Measurements from ENCODE around the gene MRPS23. TPM values are rescaled to one million over a fixed set of nuclear protein-coding genes. Genes with fewer than 3 reads are reported as not detected.

The MRPS23 gene
- total and polyA plus RNA-seq, 2 of the 13 experiments (the other 11 are each of a cell fraction or from before 2014, with no cell fraction given), result 63.2 to 181 TPM

- TF ChIP-seq, protein P1, sequence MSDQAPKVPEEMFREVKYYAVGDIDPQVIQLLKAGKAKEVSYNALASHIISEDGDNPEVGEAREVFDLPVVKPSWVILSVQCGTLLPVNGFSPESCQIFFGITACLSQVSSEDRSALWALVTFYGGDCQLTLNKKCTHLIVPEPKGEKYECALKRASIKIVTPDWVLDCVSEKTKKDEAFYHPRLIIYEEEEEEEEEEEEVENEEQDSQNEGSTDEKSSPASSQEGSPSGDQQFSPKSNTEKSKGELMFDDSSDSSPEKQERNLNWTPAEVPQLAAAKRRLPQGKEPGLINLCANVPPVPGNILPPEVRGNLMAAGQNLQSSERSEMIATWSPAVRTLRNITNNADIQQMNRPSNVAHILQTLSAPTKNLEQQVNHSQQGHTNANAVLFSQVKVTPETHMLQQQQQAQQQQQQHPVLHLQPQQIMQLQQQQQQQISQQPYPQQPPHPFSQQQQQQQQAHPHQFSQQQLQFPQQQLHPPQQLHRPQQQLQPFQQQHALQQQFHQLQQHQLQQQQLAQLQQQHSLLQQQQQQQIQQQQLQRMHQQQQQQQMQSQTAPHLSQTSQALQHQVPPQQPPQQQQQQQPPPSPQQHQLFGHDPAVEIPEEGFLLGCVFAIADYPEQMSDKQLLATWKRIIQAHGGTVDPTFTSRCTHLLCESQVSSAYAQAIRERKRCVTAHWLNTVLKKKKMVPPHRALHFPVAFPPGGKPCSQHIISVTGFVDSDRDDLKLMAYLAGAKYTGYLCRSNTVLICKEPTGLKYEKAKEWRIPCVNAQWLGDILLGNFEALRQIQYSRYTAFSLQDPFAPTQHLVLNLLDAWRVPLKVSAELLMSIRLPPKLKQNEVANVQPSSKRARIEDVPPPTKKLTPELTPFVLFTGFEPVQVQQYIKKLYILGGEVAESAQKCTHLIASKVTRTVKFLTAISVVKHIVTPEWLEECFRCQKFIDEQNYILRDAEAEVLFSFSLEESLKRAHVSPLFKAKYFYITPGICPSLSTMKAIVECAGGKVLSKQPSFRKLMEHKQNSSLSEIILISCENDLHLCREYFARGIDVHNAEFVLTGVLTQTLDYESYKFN (CRISPR knock-in tag; conservative IDR thresholded peaks at IDR 0.05), result peak; percentile 36
- TF ChIP-seq, protein P2, sequence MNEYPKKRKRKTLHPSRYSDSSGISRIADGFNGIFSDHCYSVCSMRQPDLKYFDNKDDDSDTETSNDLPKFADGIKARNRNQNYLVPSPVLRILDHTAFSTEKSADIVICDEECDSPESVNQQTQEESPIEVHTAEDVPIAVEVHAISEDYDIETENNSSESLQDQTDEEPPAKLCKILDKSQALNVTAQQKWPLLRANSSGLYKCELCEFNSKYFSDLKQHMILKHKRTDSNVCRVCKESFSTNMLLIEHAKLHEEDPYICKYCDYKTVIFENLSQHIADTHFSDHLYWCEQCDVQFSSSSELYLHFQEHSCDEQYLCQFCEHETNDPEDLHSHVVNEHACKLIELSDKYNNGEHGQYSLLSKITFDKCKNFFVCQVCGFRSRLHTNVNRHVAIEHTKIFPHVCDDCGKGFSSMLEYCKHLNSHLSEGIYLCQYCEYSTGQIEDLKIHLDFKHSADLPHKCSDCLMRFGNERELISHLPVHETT (CRISPR knock-in tag; conservative IDR thresholded peaks at IDR 0.05), result no peak
- TF ChIP-seq KDM5A (IDR thresholded peaks at IDR 0.05; ENCODE audit: borderline replicate concordance, low read length) (no peak), SP1 (IDR thresholded peaks at IDR 0.05) (no peak), SP1 (CRISPR knock-in tag; IDR thresholded peaks at IDR 0.05) (peak; percentile 32; the same call in 1 of the 2 replicates), HMGA1 (CRISPR knock-in tag; conservative IDR thresholded peaks at IDR 0.05) (no peak), POLR2AphosphoS2 (IDR thresholded peaks at IDR 0.05; ENCODE audit: low read depth, low read length) (no peak), ZKSCAN1 (IDR thresholded peaks at IDR 0.05; ENCODE audit: low read length) (no peak), E2F1 (CRISPR knock-in tag; IDR thresholded peaks at IDR 0.05) (no peak), ZNF430 (CRISPR knock-in tag; IDR thresholded peaks at IDR 0.05) (no peak; the same call in 1 of the 2 replicates), ZSCAN25 (CRISPR knock-in tag; IDR thresholded peaks at IDR 0.05) (no peak), SKIL (CRISPR knock-in tag; IDR thresholded peaks at IDR 0.05; ENCODE audit: borderline replicate concordance) (peak; percentile 91), CEBPB (IDR thresholded peaks at IDR 0.05; ENCODE audit: borderline replicate concordance, low read depth, low read length) (no peak), SP5 (CRISPR knock-in tag; IDR thresholded peaks at IDR 0.05; ENCODE audit: borderline replicate concordance, low read depth) (peak; percentile 92), ZNF800 (CRISPR knock-in tag; IDR thresholded peaks at IDR 0.05) (no peak), NFIB (CRISPR knock-in tag; IDR thresholded peaks at IDR 0.05; ENCODE audit: borderline replicate concordance) (no peak), NFE2L1 (CRISPR knock-in tag; IDR thresholded peaks at IDR 0.05; ENCODE audit: borderline replicate concordance) (no peak), EEA1 (CRISPR knock-in tag; IDR thresholded peaks at IDR 0.05; ENCODE audit: borderline replicate concordance) (no peak)
- TF ChIP-seq, protein P3, sequence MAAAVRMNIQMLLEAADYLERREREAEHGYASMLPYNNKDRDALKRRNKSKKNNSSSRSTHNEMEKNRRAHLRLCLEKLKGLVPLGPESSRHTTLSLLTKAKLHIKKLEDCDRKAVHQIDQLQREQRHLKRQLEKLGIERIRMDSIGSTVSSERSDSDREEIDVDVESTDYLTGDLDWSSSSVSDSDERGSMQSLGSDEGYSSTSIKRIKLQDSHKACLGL (CRISPR knock-in tag; IDR thresholded peaks at IDR 0.05), result no peak
Measured at GRCh38 chr17:57861000-57861789, 11.4 kb upstream of the MRPS23 start (continued).

Data from HepG2 (cell line).